Measurements from ENCODE around the gene PPP2R2B.

PPP2R2B gene

GRCh38 chr5:146894753-146895521 lies 16.4 kb upstream of the PPP2R2B start:
- TF ChIP-seq CTCF (conservative IDR thresholded peaks at IDR 0.05) = no peak
- no peak overlapping the region for H3K27ac ChIP-seq

- H3K27ac ChIP-seq = no peak overlapping the region
- TF ChIP-seq CTCF (conservative IDR thresholded peaks at IDR 0.05) = no peak
Observed at GRCh38 chr5:146893991-146894390, 15.4 kb upstream of the PPP2R2B start.

GRCh38 chr5:146892231-146892630 lies 13.7 kb upstream of the PPP2R2B start:
- no peak overlapping the region for H3K27ac ChIP-seq
- TF ChIP-seq CTCF (conservative IDR thresholded peaks at IDR 0.05) = no peak

GRCh38 chr5:146891511-146891910 lies 13.0 kb upstream of the PPP2R2B start:
- TF ChIP-seq CTCF (conservative IDR thresholded peaks at IDR 0.05) = no peak
- H3K27ac ChIP-seq = no peak overlapping the region

- TF ChIP-seq CTCF (conservative IDR thresholded peaks at IDR 0.05) = no peak
- no peak overlapping the region for H3K27ac ChIP-seq
Observed at GRCh38 chr5:146890731-146891440, 12.3 kb upstream of the PPP2R2B start.

GRCh38 chr5:146890066-146890465 lies 11.5 kb upstream of the PPP2R2B start:
- no peak overlapping the region for H3K27ac ChIP-seq
- no peak for TF ChIP-seq CTCF (conservative IDR thresholded peaks at IDR 0.05)

- H3K27ac ChIP-seq = no peak overlapping the region
- TF ChIP-seq CTCF (conservative IDR thresholded peaks at IDR 0.05) = no peak
Observed at GRCh38 chr5:146889169-146889568, 10.6 kb upstream of the PPP2R2B start.

Data from VCaP (cell line).